ENCODE results near the gene CYRIA.

The CYRIA gene

DNA sequence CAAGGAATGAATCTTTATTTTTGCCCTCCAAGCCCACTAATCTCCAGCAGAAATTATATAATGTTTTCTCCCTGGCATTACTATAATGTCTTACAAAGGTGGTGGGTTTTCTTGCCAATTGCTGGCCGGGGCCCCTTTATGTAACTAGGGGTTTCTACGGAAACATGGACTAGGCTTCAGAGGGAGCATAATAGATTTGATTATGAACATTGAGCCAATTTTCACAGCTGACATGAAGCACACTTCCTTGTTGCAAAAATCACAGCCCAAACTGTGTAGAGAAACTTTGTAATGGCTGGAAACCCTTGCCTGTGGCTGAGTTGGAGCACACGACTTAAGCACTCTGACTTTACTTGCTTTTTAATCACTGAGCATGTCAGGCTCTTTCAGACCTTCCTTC is 3.8 kb upstream of the CYRIA start:
- DNase-seq (ENCODE audit: low read depth in 2 of 2) = no peak

DNA sequence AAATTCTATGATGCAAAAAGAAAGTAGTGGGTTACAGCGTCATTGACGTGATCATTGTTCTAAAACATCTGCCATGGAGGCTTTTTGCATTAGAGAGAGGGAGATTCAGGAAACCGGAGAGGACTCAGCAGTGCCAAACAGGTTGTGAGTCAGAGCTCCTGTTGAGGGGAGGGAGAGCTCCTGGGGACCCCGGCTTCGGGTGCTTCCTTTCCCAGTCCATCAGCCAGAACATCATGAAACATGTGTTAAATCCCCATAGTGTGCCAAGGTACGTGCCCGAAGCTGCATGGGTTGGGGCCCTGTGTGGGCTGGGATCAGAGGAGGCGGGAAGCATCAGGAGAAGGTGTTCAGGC is 791 bp upstream of the CYRIA start:
- no peak for DNase-seq (ENCODE audit: low read depth in 2 of 2)

- DNase-seq (ENCODE audit: low read depth in 2 of 2) = no peak
Observed at GRCh38 chr2:16664809-16665747, 556 bp downstream of the CYRIA start.

DNA sequence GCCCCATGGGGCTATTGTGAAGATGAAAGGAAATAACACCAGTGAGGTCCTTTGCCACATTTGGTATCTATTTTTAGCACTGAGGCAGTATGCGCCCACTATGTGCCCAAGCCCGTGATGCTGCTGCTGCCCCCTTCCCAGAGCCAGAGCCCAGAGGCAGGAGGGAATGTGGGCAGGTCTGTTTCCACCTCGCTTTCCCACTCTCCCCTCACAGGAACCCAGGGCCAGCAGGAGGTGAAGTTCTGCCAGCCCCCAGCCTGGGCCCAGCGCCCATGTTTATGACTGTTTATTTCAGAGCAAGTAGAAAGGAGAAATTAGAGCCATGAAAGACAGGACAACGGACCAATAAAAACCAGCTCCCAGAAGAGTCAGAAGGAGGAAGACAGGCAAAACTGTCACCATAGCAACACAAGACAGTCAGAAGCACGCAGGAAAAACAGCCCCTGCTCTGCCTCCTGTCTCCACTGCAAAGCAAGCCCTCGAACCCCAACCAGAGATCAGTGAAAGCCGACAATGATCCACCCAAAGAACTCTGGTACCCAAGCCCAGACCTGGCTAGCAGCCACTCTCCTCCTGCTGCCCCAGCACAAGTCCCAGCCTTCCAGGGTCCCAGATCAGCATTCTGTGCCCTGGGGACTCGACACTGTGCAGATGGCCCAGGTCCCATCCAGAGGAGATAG is 1.4 kb downstream of the CYRIA start:
- DNase-seq (ENCODE audit: low read depth in 2 of 2) = no peak

GRCh38 chr2:16663121-16663905 is 2.3 kb downstream of the CYRIA start:
- no peak for DNase-seq (ENCODE audit: low read depth in 2 of 2)

- DNase-seq (ENCODE audit: low read depth in 2 of 2) = no peak
Observed at GRCh38 chr2:16661936-16662839, 3.4 kb downstream of the CYRIA start.

DNA sequence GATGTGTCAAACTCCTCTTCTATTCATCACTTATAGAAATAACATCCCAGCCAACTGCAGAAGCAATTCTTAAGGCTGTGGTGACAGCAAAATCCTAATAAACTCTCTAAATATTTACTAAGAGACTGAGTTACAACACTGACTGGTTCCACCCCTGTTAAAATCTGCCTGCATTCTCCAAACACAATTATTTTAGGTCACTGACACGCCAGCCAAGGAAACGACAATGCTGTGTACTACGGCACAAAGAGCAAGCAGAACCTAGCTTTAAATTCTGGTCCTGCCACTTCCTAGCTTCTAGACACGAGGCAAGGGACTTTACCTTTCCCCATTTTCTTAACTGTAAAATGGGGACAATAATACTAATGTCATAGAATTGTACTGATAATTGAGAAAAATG is 4.1 kb downstream of the CYRIA start:
- DNase-seq (ENCODE audit: low read depth in 2 of 2) = no peak

GRCh38 chr2:16660556-16660955 is 5.1 kb downstream of the CYRIA start:
- DNase-seq (ENCODE audit: low read depth in 2 of 2) = no peak

DNA sequence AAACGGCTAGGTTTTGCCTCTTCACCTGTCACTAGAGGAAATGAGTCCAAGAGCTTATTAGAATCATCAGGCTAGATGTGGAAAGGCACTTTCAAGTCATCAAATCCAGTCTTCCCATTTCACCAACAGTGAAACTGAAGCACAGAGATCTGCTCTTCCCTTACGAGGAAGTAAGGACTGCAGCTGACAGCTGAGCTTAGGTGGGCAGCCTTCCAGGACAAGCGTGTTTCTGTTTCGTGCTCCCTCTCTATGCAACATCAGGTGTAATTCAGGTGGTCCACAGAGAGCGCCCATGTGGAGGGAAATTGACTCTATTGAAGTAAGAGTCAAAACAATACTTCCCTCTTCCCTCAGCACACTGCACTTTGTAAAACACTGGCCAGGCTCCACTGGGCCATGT is 5.5 kb downstream of the CYRIA start:
- no peak for DNase-seq (ENCODE audit: low read depth in 2 of 2)

DNA sequence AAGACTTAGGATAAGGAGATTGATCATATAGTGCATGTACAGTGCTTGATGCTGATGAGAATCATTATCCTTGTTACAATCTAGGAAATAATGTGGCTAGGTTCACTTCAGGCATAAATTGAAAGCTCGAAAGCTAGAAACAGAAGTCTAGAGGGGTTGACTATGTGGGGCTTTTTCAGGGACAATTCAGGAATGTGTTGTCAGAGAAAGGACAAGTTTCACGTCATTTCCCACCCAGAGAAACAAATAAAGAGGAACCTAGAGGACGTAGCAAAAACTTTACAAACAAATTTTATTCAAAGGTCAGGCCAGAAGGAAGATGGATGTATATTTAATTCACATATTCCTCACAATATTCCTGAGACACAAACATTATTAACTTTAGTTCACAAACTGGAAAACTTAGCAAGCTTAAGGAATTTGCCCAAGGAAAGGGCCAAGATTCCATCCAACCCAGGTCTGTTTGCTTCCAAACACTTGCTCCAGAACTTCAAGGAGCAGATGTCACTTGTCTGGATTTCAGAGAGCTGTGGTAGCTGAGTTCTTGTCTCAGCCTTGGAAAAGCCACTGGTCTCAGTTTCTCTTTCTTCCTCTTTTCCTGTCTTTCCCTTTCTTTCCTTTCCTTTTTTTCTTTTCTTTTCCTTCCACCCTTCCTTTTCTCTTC is 7.4 kb downstream of the CYRIA start:
- DNase-seq (ENCODE audit: low read depth in 2 of 2) = no peak

GRCh38 chr2:16657671-16658070 is 8.0 kb downstream of the CYRIA start:
- DNase-seq (ENCODE audit: low read depth in 2 of 2) = no peak

GRCh38 chr2:16656784-16657391 is 8.7 kb downstream of the CYRIA start:
- DNase-seq (ENCODE audit: low read depth in 2 of 2) = no peak

DNA sequence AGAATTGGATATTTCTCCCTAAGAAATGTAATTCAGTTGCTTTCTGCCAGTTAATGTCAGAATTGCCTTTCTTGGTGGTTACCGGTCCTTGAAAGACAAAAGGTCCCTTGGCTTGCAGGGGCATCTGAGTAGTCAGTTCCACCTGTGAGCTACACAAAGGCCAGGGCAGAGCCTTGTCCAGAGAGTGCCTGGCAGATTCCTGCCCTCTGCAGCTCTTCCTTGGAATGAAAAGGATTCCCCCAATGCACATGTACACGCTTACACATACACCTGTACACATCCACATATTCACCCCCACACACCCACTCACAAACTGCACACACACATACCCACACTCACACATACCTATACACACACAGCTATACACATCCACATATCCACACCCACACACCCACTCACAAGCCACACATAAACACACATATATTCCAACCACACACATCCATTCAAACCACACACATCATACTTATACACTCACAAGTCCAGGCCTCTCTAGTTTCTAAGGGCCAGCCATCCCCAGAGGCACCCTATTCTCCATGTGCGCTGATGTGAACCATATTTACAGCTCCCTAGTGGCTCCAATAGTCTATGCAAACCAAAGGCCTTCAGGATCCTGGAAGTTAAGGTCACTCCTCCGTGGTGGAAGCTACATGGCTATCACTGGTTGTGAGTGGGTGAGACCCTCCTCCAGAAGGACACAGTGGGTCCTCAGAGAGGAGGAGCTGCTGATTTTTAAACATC is 9.6 kb downstream of the CYRIA start:
- no peak for DNase-seq (ENCODE audit: low read depth in 2 of 2)

DNA sequence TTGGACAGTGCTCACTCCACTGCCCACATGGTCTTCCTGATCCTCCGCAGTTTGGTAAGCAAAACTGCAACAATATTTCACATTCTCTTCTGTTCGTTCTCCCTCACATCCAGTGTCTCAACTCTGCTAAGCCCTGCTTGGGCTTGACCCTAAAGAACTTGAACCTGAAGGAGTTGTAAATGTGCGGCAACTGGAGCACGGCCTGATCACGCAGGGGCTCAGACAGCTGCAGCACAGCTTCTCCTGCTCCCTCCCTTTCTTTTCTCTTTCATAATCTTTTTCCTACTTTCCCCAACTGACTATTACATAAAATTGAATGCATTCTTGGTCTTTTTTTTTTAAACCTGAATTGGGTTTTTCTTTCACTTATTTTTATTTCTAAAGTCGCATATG is 10.2 kb downstream of the CYRIA start:
- no peak for DNase-seq (ENCODE audit: low read depth in 2 of 2)

DNA sequence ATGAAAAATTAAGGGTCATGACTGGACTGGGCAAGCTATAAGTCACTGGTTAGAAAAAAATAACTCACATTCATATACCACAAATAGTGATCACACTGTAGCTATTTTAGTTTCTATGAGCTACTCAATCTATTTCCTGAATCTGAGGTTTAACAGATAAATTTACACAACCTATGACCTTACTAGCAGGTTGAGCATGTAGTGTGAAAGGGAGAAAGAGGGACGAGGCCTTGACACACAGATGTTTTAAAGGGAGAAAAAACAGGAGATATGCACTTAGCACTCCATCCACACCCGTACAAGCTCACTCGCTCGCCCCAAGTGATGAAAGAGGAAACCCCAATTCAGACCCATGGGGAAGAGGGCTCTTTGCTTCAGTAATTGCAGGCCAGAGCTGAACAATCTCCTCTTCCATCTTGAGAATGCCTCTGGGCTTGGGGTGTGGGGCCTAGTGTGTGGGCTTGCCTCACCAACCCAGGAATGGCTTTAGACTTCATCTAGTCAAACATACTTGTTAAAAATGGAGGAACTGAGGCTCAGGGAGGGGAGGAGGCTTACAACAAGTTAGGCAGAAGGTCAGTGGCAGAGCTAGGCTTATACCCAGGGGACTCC is 10.7 kb downstream of the CYRIA start:
- no peak for DNase-seq (ENCODE audit: low read depth in 2 of 2)

GRCh38 chr2:16653799-16654198 is 11.8 kb downstream of the CYRIA start:
- DNase-seq (ENCODE audit: low read depth in 2 of 2) = no peak

DNA sequence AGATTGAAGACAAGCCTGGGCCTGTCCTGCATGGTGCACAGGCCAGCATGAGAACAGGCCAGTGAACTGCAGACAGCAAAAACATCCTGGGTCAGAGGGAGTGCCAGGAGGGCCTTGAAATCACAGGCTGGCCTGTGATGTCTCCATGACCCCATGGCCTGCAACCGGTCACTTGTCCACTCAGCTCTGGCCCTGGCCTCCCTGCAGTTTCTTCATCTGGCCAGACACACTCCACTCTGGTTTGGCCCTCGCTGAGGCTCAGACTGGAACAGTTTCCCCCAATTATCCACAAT is 12.6 kb downstream of the CYRIA start:
- no peak for DNase-seq (ENCODE audit: low read depth in 2 of 2)

GRCh38 chr2:16652296-16653082 is 13.1 kb downstream of the CYRIA start:
- no peak for DNase-seq (ENCODE audit: low read depth in 2 of 2)

All from activated CD4-positive, alpha-beta T cell treated with anti-CD3 and anti-CD28 coated beads for 24 hours (primary cell).